Raji (cell line): ENCODE measurements around the gene ANKRD33.

Source experiments
- POLR2A ChIP-seq: IDR thresholded peaks from 2 replicates; pipeline ENCODE4 v1.6.1; 2011; ENCODE audit warnings: low read depth, low read length, control low read depth; ENCODE audit not compliant: insufficient read depth

ANKRD33 gene

DNA sequence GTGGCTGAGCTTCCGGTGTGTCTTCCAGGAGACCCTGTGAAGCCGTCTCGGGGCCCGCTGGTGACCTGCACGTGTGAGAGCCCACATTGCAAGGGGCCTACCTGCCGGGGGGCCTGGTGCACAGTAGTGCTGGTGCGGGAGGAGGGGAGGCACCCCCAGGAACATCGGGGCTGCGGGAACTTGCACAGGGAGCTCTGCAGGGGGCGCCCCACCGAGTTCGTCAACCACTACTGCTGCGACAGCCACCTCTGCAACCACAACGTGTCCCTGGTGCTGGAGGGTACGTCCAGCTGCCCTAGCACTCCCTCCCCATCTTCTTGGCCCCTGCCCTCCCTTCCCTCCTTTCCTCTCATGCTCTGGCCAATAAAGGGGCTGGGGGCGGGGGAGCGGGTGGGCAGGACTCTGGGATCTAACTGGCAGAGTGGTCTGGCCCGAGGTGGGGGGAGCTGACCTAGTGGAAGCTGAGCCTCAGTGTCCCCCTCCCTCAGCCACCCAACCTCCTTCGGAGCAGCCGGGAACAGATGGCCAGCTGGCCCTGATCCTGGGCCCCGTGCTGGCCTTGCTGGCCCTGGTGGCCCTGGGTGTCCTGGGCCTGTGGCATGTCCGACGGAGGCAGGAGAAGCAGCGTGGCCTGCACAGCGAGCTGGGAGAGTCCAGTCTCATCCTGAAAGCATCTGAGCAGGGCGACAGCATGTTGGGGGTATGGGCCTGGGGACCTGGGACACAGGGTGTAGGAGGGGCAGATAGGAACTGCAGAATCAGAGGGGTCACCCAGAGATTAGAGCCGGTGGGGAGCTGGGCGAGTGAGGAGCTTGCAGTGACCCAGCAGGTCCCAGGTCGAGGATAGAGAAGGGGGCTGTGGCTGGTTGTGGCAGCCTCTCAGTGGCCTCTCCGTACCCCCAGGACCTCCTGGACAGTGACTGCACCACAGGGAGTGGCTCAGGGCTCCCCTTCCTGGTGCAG lies 25.4 kb downstream of the ANKRD33 start:
- TF ChIP-seq POLR2A, result no peak

DNA sequence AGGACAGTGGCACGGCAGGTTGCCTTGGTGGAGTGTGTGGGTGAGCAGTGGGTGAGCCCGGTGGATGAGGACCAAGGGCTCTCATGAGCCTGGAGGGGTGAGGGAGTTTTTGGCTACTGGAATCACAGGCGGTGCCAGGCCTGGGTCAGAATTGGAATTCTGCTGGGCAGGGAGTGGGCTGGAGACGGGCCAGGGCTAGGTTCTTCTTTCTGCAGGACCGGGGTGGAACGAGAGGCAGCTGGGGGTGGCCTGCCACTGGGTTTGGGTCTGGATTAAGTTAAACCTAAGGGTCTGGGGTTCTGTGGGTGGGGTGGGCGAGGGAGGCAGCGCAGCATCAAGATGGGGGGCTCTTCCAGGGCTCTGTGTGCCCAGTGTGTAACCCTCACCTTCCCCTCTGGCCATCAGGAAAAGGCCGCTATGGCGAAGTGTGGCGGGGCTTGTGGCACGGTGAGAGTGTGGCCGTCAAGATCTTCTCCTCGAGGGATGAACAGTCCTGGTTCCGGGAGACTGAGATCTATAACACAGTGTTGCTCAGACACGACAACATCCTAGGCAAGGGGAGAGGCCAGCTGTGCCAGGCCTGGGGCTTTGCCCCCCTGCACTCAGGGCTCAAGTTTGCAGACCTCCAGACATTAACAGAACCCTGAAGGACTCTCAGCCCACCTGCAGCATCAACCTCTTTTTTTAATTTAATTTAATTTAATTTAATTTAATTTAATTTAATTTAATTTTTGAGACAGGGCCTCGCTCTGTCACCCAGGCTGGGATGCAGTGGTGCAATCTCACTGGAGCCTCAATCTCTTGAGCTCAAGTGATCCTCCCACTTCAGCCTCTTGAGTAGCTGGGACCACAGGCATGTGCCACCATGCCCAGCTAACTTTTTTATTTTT lies 26.4 kb downstream of the ANKRD33 start:
- no peak for TF ChIP-seq POLR2A

DNA sequence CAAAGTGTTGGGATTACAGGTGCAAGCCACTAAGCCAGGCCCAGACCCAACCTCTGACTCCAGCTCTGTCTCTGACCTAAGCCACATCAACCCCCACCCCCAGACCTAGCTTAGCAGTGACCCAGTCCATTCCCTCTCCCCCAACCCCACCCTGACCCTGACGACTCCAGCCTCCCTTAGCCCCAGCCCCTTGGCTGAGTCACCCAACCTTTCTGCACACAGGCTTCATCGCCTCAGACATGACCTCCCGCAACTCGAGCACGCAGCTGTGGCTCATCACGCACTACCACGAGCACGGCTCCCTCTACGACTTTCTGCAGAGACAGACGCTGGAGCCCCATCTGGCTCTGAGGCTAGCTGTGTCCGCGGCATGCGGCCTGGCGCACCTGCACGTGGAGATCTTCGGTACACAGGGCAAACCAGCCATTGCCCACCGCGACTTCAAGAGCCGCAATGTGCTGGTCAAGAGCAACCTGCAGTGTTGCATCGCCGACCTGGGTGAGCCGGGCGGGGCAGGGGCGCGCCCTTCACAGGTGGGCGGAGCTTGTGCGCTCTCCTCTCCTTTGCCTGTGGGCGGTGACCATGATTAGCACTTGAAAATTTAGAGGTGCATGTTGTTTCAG lies 27.2 kb downstream of the ANKRD33 start:
- no peak for TF ChIP-seq POLR2A

DNA sequence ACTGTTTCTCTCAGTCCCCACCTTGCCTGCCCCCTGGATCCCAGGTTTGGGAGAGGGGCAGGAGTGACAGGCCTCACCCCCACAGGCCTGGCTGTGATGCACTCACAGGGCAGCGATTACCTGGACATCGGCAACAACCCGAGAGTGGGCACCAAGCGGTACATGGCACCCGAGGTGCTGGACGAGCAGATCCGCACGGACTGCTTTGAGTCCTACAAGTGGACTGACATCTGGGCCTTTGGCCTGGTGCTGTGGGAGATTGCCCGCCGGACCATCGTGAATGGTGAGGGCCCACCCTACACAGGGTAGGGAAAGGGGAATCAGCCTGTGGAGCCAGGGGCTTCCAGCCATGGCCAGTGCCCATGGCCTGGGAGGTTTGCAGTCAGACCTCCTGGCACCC lies 28.0 kb downstream of the ANKRD33 start:
- no peak for TF ChIP-seq POLR2A

DNA sequence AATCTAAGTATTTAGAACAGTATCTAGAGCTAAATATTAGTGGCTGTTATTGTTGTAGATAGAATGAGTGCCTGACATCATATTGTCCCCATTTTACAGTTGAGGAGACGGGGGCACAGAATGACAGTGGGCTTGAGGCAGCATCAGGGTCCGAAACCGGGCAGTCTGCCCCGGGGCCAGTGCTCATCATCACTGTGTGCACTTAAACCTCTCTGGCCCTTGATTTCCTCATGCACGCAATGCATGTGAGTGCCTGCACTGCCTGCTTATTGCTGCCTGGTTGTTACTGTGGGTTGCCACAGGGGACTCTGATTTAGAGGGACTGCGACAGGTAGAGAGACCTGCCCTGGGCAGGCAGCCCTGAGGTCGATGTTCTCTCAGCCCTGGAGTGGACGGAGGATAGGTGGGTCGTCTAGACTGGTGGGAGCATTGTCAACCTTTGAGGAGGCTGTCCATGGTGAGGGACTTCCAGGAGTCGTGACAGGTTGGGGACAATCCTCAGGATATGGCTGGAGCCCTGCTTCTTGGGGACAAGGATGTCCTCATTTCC lies 29.2 kb downstream of the ANKRD33 start:
- no peak for TF ChIP-seq POLR2A

DNA sequence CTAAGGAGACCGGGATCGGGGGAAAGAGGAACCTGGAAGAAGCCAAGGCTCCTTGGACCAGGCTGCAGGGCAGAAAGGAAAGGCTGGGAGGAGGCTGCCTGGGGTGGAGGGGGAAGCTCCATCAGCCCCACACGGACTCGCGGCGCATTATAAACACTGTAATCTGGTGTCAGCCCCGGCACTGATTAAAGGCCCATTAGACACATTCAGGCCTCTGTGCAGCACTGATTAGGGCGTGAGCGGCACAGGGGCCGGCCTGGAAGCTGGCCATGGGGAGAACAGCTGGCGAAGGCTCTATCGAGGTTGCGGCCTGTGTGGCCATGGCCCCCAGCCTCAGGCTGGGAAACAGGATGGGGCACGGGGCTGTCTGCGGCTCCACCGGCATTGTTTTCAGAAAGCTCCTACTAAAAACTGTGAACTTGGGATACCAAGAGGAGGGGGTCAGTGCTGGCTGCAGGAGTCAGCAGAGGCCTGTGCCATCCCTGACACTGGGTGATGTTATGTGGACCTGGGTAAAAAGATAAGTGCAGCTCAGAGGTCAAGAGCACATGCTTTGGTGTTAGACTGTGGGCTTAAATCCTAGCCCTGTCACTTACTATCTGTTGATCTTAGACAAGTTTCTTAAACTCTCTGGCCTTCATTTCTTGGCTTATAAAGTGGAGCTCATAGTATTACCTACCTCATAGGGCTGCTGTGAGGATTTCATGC lies 30.0 kb downstream of the ANKRD33 start:
- no peak for TF ChIP-seq POLR2A

DNA sequence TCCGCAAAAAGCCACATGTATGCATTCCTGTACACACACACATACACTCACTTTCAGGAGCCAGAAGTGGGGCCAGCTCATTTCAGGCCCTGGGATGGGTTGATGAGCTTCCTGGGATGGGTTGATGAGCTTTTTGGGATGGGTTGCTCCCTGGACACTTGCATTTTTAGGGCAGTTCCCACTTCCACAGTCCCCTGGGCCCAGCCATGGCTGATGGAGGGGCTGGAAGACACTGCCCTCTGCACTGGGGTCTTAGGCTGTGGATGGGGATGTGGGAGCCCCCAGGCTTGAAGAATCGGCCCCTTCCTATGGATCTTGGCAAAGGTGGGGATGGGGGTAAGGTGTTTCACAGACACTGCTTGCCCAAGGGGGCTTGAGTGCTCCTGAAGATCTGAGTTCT lies 32.1 kb downstream of the ANKRD33 start:
- no peak for TF ChIP-seq POLR2A

DNA sequence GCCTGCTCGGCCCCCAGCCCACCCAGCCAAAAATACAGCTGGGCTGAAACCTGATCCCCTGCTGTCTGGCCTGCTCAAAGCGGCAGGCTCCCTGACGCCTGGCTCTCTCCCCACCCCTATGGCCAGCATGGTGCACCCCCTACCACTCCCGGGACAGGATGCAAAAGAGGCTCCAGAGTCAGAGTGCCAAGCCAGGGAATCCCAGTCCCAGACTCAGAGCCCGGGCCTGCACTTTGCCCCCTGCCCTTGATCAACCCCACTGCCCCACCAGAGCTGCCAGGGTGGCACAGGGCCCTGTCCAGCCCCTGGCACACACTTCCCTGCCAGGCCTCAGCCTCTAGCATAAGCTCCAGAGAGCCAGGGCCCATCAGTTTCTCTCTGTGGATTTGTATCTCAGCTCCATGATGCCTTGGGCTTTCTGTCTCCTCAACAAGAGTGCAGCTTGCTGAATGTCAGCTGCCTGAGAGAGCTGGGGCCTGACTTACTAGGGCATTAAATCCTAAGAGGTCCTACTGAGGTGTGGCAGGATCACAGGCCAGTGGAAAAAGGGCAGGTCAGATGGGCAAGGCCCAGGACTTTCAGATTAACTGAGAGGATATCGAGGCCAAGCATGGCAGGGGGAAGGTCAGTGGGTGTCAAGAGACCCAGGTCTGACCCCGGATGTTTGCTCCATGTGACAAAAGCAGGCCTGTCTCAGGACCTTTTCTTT lies 33.3 kb downstream of the ANKRD33 start:
- TF ChIP-seq POLR2A, result no peak

DNA sequence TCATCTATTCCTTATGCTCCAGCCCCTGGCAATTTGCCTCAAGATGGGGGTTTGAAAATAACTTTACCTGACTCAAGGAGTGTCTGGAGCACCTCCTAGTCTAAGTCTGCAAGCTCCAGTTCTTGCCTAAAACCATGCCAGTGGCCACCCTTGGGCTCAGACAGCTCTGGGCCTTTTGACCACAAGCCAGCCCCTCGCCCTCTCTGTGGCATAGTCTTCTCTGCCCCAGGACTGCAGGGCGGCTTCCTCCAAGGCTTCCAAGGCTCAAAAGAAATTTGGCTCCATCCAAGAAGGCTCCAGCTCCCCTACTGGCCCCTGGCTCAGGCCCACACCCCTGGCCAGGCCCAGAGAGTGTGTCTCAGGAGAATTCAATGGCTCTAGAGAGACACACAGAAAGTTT lies 34.2 kb downstream of the ANKRD33 start:
- no peak for TF ChIP-seq POLR2A

DNA sequence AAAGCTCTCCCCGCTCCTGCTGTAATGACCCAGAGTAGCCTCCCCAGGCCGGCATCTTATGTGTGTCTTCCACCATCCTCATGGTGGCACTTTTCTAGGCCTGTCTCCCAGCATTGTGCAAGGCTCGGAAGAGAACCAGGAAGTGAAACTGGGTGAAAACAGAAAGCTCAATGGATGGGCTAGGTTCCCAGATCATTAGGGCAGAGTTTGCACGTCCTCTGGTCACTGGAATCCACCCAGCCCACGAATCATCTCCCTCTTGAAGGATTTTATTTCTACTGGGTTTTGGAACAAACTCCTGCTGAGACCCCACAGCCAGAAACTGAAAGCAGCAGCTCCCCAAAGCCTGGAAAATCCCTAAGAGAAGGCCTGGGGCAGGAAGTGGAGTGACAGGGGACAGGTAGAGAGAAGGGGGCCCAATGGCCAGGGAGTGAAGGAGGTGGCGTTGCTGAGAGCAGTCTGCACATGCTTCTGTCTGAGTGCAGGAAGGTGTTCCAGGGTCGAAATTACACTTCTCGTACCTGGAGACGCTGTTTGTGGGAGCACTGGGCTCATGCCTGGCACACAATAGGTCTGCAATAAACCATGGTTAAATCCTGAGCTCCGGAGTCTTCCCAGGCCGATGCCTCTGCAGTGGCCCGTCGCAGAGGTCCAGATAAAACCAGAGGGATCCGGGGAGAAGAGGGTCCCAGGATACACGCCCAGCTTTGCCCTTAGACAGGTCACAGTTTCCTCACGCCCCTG lies 35.0 kb downstream of the ANKRD33 start:
- no peak for TF ChIP-seq POLR2A

DNA sequence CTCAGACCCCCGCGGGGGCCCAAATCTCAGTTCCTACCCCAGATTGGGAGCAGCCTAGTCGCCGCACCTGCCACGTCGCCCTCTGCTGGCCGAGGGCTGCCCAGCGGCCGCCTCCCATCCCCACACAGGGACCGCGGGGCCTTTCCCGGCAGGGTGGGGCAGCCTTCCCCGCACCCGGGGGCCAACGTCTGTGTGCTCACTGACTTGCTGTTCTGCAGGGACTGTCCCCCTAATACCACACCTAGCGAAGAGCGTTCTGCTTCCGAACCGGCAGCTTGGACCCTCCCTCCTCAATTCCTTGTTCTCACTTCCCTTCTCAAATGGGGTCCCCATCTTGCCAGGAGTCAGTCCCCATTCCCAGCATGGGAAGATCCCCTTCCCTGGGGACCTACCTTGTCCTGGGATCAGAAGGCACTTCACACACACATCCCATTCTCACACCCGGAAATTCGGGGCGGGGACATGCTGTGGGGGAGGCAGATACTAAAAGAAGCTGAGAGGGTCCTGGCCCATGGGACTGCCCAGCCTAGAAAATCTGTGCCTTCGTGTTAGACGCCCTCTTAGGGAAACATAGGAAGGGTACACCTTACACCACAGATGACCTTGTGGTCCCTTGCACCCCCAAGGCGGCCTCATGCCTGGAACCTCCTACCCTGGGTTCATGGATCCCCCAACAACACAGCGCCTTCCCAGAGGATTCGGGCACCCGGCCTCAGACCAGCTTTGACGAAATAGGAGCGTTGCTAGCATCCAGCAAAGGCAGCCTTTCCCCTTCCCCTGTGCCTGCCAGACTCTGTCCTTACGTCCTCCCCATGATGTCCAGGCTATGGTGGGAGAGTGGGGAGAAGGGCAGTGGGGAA lies 35.8 kb downstream of the ANKRD33 start:
- no peak for TF ChIP-seq POLR2A
